Muscle of leg (tissue), 11 donors: ENCODE measurements around the gene WWC2. TPM values are rescaled to one million over a fixed set of nuclear protein-coding genes. Genes with fewer than 3 reads are reported as not detected.
"Not testable (repeated sequence)": the region's sequence is repeated elsewhere in the genome, so short reads cannot be mapped to it uniquely, and the experiment has no call there.

Experiments used
- DNase-seq: peaks from one replicate; pipeline ENCODE4 v3.0.0; 2013
- H3K27ac ChIP-seq: one replicate; pipeline ENCODE4 v1.5.1; 2013; ENCODE audit warnings: mild to moderate bottlenecking, low read length, control low read depth
- H3K27me3 ChIP-seq: one replicate; pipeline ENCODE4 v1.6.1; 2013; ENCODE audit warnings: low read length; ENCODE audit not compliant: control insufficient read depth, insufficient read depth
- H3K36me3 ChIP-seq: one replicate; pipeline ENCODE4 v1.6.1; 2013; ENCODE audit warnings: low read length; ENCODE audit not compliant: control insufficient read depth, insufficient read depth
- H3K4me1 ChIP-seq: one replicate; pipeline ENCODE4 v1.6.1; 2013; ENCODE audit warnings: low read length; ENCODE audit not compliant: control insufficient read depth, insufficient read depth
- H3K4me3 ChIP-seq: one replicate; pipeline ENCODE4 v1.5.1; 2013; ENCODE audit warnings: low read length, control low read depth
- H3K9me3 ChIP-seq: replicated peaks from 2 replicates; pipeline ENCODE4 v1.6.1; 2013; ENCODE audit warnings: low read depth, low read length; ENCODE audit not compliant: control insufficient read depth
- WGBS: methylation state at CpG from one replicate; pipeline ENCODE4 v1.1.5; 2013; ENCODE audit warnings: missing lambda C conversion rate; ENCODE audit not compliant: insufficient coverage; 5-methylcytosine and 5-hydroxymethylcytosine counted together
- polyA plus RNA-seq, 8 donors: library from polyadenylated mRNA; unstranded; fragments of 120-200 nt; gene quantifications; one replicate each; pipeline versions ENCODE4 v1.2.1 to v1.2.3, GENCODE V29; 2013; ENCODE audit warnings: inconsistent platforms in 1 of 8, low replicate concordance in 1 of 8; ENCODE audit not compliant: insufficient read length in 8 of 8, insufficient read depth in 1 of 8
- total RNA-seq: library from RNA; stranded (reverse); fragments of 120-200 nt; gene quantifications from one replicate; pipeline ENCODE4 v1.2.4, GENCODE V29; 2013

WWC2 gene
- total and polyA plus RNA-seq, 9 donors, result 12.9 to 25.4 (median 18.9) TPM

- Histone ChIP-seq H3K27me3 (no peaks in the 10 kb centered on the region), H3K4me3 (no peak overlapping the region), H3K9me3 (no peaks in the 10 kb centered on the region), H3K4me1 (peaks cover 6% of the 10 kb centered on the region), H3K27ac (no peak overlapping the region), H3K36me3 (no peaks in the 10 kb centered on the region)
- WGBS, result no CpG with 5 or more reads among the region's 3 CpGs
- peak; percentile 51 for DNase-seq
Observed at GRCh38 chr4:183118585-183118984, 19.5 kb downstream of the WWC2 start.

DNA sequence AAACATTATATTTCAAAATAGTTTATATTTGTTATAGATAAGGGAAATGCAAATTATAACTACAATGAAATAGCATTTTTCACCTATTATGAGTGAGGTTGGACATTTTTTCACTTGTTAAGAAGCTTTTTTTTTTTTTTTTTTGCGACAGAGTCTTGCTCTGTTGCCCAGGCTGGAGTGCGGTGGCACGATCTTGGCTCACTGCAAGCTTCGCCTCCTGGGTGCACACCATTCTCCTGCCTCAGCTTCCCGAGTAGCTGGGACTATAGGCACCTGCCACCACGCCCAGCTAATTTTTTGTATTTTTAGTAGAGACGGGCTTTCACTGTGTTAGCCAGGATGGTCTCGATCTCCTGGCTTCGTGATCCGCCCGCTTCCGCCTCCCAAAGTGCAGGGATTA, 22.6 kb downstream of the WWC2 start:
- H3K4me3 ChIP-seq, H3K36me3 ChIP-seq, H3K9me3 ChIP-seq, DNase-seq, H3K27me3 ChIP-seq, H3K27ac ChIP-seq, H3K4me1 ChIP-seq: not testable (repeated sequence)
- WGBS, result 94% methylated on average over 7 of the region's 12 CpGs

GRCh38 chr4:183124228-183124627, 25.2 kb downstream of the WWC2 start:
- Histone ChIP-seq H3K36me3 (no peaks in the 10 kb centered on the region), H3K27me3 (no peaks in the 10 kb centered on the region), H3K9me3 (no peaks in the 10 kb centered on the region), H3K4me1 (no peaks in the 10 kb centered on the region), H3K4me3 (no peak overlapping the region), H3K27ac (no peak overlapping the region)
- WGBS, result no CpG with 5 or more reads among the region's 3 CpGs
- peak; percentile 29 for DNase-seq

GRCh38 chr4:183124865-183125264, 25.8 kb downstream of the WWC2 start:
- DNase-seq, result no peak
- WGBS, result 68% methylated on average over 3 of the region's 5 CpGs
- Histone ChIP-seq H3K27ac (no peak overlapping the region), H3K9me3 (no peaks in the 10 kb centered on the region), H3K36me3 (no peaks in the 10 kb centered on the region), H3K4me1 (no peaks in the 10 kb centered on the region), H3K4me3 (no peak overlapping the region), H3K27me3 (no peaks in the 10 kb centered on the region)

GRCh38 chr4:183129125-183129524, 30.1 kb downstream of the WWC2 start:
- Histone ChIP-seq H3K27me3 (no peaks in the 10 kb centered on the region), H3K27ac (no peak overlapping the region), H3K4me1 (no peaks in the 10 kb centered on the region), H3K9me3 (no peaks in the 10 kb centered on the region), H3K4me3 (no peak overlapping the region), H3K36me3 (no peaks in the 10 kb centered on the region)
- 94% methylated on average over 2 of the region's 3 CpGs for WGBS
- no peak for DNase-seq

DNA sequence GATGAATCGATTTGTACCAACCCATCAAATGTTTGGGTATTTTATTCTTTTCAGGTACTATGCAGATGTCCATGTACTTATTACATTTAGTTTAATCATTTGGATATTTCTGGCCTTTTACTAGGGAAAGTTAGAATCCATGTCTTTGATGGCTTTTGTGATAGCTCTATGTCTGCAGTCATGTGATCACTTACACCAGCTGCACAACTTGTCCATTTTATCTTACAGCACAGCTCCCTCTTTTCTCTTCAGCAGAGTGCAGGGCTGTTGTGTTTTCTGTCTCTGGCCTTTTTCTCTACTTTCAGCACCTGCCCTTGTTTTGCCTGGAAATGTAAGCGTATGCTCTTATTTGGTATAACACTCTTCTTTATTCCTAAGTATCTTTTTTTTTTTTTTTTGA, 30.6 kb downstream of the WWC2 start:
- no peaks in the 10 kb centered on the region for H3K36me3 ChIP-seq
- H3K4me3 ChIP-seq, result no peak overlapping the region
- H3K27ac ChIP-seq, result no peak overlapping the region
- H3K27me3 ChIP-seq, result no peaks in the 10 kb centered on the region
- WGBS, result no CpG with 5 or more reads among the region's 2 CpGs
- DNase-seq, result no peak
- H3K4me1 ChIP-seq, result no peaks in the 10 kb centered on the region
- no peaks in the 10 kb centered on the region for H3K9me3 ChIP-seq

- no peak overlapping the region for H3K27ac ChIP-seq
- 0% methylated on average over 1 of the region's 7 CpGs for WGBS
- H3K9me3 ChIP-seq, result no peaks in the 10 kb centered on the region
- H3K4me3 ChIP-seq, result no peak overlapping the region
- H3K4me1 ChIP-seq, result no peaks in the 10 kb centered on the region
- no peaks in the 10 kb centered on the region for H3K27me3 ChIP-seq
- H3K36me3 ChIP-seq, result no peaks in the 10 kb centered on the region
- DNase-seq, result no peak
Observed at GRCh38 chr4:183130328-183131155, 31.5 kb downstream of the WWC2 start.

DNA sequence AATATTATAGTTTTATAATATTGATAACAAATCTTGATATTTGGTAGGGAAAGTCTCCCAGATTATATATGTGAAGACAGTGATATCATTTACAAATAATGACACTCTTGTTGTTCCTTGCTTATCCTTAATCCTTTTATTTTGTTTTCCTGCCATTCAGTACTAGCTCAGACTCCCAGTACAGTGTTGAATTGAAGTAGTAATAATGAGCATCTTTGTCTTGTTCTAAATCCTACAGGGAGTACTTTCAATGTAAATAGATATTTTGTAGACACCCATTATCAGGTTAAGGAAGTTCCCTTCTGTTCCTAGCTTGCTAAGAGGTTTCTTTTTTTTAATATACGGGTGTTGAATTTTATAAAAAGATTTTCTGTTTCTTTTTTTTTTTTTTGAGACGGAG, 33.0 kb downstream of the WWC2 start:
- Histone ChIP-seq H3K36me3 (no peaks in the 10 kb centered on the region), H3K9me3 (no peaks in the 10 kb centered on the region), H3K4me3 (no peak overlapping the region), H3K4me1 (no peaks in the 10 kb centered on the region), H3K27me3 (no peaks in the 10 kb centered on the region), H3K27ac (no peak overlapping the region)
- WGBS, result no CpG with 5 or more reads among the region's 2 CpGs
- DNase-seq, result no peak

DNA sequence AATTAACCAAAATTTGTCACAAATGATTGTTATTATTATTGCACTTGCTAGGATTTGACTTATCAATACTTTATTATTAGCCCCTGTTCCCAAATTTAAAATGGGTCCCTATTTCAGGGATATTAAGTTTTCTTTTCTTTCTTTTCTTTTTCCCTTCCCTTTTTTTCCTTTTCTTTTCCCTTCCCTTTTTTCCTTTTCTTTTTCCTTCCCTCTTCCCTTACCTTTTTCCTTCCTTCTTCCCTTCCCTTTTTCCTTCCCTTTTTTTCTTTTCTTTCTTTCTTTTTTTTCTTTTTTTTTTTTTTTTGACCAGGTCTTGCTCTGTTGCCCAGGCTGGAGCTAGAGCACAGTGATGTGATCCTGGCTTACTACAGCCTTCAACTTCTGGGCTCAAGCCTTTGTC, 33.8 kb downstream of the WWC2 start:
- H3K4me3 ChIP-seq, result no peak overlapping the region
- no peak overlapping the region for H3K27ac ChIP-seq
- no peaks in the 10 kb centered on the region for H3K27me3 ChIP-seq
- H3K4me1 ChIP-seq, result no peaks in the 10 kb centered on the region
- no peak for DNase-seq
- H3K9me3 ChIP-seq, result no peaks in the 10 kb centered on the region
- H3K36me3 ChIP-seq, result no peaks in the 10 kb centered on the region

GRCh38 chr4:183136855-183137254, 37.8 kb downstream of the WWC2 start:
- Histone ChIP-seq H3K4me1 (no peaks in the 10 kb centered on the region), H3K27ac (no peak overlapping the region), H3K9me3 (no peaks in the 10 kb centered on the region), H3K27me3 (no peaks in the 10 kb centered on the region), H3K4me3 (no peak overlapping the region), H3K36me3 (no peaks in the 10 kb centered on the region)
- DNase-seq, result no peak
- WGBS, result no CpG with 5 or more reads among the region's 3 CpGs
